Fibroblast of skin of left quadriceps (primary cell): Measurements from ENCODE around the gene COL26A1.

Experiments used
- DNase-seq, 2 experiments: peaks; one replicate each; pipeline ENCODE4 v3.0.0-alpha.2; 2013; ENCODE audit warnings: low read depth in 2 of 2

COL26A1 gene

DNA sequence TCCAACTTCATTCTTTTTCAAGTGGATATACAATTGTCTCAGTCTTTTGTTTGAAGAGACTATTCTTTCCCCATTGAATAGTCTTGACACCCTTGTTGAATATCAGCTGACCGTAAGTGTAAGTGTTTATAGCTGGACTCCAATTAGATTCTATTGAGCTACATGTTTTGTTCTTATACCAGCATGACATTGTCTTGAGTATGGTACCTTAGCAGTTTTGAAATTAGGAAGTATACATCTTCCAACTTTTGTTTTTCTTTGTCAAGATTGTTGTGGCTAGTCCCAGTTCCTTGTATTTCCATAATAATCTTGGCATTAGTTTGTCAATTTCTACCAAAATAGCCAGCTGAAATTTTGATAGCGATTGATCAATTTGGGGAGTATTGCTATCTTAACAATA, 209.5 kb downstream of the COL26A1 start:
- DNase-seq: no peak

- DNase-seq: no peak
Measured at GRCh38 chr7:101575168-101575567, 212.5 kb downstream of the COL26A1 start.

- DNase-seq: peak; percentile 33 to 43
Measured at GRCh38 chr7:101575721-101576120, 213.0 kb downstream of the COL26A1 start.

GRCh38 chr7:101576998-101577397, 214.3 kb downstream of the COL26A1 start:
- no peak for DNase-seq

DNA sequence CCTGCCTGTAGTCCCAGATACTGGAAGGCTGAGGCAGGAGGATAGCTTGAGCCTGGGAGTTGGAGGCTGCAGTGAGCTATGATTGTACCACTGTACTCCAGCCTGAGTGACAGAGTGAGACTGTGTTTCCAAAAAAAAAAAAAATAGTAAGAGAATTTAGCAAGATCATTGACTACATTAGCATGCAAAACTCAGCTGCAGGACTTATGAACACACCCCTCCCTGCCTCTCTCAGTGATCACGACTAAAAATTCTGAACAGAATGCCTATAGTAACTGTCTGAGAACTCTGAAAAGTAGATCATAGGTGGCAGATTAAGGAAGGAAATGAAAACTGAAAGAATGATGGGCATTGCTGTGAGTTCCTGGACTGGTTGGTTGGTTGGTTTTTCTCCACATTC, 215.9 kb downstream of the COL26A1 start:
- DNase-seq: no peak

GRCh38 chr7:101580596-101580995, 217.9 kb downstream of the COL26A1 start:
- DNase-seq: no peak

DNA sequence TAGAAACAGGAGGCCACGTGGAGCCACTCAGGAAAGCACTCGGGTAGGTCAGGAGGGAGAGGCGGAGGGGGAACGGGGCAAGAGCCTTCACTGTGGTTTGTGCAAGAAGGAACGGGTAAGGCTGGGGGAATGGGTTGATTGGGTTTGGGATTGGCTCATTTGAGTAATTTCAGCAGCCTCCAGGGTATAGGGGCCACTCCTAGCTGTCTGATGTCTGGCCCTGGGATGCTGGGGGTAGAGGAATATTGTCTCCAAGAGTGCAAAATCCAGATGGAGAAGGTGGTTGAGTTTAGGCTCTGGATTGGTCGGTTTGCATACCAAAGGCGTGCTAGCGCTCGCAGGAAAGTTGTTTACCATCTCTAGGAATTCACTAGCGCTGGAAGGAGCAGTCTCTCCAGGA, 219.2 kb downstream of the COL26A1 start:
- no peak for DNase-seq

DNA sequence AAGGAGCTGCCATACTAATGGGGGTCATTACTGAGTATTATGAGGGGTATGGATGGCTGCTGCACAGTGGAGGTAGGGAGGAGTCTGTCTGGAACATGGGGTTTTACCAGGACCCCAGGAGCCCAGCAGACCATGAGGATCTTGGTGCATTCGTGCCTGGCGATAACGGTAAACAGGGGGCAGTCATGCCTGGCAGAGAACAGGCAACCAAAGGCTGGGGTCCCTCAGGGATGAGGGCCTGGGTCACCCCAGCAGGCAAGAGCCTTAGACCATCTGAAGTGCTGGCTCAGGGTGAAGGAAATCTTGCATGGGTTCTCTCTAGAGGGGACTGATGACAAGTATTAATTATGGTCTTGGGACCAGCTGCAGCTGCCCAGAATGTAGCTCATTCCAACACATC, 220.3 kb downstream of the COL26A1 start:
- DNase-seq: no peak

- no peak for DNase-seq
Measured at GRCh38 chr7:101586078-101586905, 223.6 kb downstream of the COL26A1 start.

- no peak for DNase-seq
Measured at GRCh38 chr7:101586906-101587677, 224.4 kb downstream of the COL26A1 start.

GRCh38 chr7:101588131-101588935, 225.7 kb downstream of the COL26A1 start:
- DNase-seq: no peak

DNA sequence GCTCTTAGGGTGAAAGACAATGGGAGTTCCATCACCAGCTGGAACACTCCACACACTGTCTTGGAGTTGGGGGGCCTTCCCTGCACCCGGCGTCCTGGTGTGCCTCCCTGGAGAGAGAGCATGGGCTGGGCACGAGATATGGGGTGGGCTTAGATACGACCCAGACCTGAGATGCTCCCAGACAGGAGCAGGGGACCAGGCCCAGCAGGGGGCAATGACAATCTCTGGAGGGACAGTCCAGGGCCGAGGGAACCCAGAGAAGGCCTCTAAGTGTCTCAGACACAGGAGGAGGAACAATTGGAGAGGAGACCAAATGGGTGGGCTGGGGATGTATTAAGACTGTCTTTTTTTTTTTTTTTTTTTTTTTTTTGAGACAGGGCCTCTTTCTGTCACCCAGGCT, 226.4 kb downstream of the COL26A1 start:
- DNase-seq: no peak

DNA sequence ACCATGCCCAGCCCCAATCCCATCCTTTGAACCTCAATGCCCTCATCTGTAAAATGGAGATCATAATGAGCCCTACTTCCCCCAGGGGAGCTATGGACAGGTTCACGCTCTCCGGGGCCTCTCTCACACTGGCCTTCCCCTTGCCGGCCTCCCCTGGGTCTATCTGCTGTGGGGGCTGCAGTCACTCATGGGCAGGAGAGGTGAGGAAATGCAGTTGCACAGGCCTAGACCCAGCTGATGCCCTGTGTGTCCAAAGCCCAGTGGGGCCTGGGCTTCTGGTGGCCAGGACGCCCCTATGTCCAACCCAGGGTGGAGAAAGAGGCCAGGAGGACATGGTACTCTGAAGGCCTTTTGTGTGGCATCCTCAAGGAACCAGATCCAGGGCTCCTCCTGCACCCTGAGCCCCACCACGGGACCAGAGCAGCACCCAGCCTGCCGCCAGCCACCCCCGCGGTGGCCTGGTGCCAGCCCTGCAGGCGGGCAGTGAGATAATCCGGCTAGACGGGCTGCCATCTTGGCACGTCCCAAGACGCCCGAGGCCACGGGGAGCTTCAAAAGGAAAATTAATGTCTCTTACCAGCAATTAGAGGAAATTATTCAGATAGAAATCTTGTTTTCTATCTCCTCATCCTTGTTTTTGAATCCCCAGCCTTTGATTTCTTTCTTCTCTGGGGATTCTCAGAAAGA, 227.4 kb downstream of the COL26A1 start:
- DNase-seq: no peak

DNA sequence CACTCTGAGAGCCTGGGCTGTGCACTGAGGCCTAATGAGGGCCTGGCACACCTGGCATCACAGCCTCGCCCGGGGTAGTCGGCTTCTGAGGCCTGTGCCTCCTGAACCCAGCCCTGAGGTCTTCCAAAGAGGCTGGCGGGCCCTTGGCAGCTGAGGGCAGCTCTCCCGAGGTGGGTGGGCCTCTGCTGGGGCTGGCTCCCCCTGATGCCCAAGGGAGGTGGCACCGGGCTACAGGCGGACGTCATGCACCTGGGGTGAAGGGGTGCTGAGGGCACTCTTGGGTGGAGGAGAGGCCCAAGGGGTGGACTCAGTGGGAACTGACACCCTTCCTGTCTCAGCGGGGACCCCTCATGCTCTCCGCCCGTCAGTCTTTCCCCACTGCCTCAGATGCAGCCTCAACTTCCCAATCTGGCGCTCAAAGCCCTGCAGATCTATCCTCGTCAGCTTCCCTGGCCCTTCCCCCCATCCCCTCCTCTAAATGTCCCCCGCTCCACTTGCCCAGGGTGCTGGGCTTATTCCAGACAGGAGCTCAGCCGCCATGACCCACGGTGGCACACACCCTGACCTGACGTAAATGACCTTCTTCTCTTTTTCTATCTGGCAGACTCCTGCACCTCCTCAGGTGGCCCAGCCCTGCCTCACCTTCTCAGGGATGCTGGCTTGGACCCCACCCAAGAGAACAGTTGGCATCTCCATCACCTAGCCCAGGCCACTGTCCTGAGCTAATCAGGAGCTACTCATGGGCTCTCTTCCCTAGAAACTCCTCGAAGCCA, 228.2 kb downstream of the COL26A1 start:
- no peak for DNase-seq

DNA sequence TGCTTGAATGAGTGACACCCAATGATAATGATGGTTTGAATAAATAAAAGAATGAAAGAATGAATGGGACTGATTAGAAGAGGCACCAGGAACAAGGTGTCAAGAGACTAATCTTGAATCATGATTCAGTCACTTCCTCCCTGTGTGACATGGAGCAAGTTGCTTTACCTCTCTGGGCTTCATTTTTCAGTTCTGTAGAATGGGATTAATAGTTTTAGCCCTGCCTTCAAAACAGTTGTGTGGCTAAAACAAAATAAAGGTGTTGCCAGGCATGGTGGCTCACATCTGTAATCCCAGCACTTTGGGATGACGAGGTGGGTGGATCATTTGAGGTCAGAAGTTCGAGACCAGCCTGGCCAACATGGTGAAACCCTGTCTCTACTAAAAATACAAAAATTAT, 228.8 kb downstream of the COL26A1 start:
- no peak for DNase-seq

- DNase-seq: no peak
Measured at GRCh38 chr7:101593556-101593955, 230.9 kb downstream of the COL26A1 start.

DNA sequence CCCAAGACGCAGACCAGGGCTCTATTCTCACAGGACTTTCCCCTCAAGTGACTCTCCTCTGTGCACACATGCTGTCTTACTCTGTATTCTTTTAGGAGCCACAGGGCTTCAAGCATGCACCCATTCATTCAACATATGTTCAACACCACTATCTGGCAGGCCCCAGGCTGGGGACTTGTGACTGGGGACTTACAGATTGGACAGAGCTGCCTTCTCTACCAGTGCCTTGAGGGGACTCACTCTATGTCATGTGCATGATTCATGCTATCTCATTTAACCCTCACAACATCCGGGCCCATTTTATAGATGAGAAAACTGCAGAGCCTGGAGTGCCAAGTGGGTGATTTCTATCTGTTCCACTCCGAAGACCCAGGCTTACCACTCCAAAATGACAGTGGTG, 232.1 kb downstream of the COL26A1 start:
- no peak for DNase-seq

- DNase-seq: no peak
Measured at GRCh38 chr7:101595246-101595645, 232.6 kb downstream of the COL26A1 start.

DNA sequence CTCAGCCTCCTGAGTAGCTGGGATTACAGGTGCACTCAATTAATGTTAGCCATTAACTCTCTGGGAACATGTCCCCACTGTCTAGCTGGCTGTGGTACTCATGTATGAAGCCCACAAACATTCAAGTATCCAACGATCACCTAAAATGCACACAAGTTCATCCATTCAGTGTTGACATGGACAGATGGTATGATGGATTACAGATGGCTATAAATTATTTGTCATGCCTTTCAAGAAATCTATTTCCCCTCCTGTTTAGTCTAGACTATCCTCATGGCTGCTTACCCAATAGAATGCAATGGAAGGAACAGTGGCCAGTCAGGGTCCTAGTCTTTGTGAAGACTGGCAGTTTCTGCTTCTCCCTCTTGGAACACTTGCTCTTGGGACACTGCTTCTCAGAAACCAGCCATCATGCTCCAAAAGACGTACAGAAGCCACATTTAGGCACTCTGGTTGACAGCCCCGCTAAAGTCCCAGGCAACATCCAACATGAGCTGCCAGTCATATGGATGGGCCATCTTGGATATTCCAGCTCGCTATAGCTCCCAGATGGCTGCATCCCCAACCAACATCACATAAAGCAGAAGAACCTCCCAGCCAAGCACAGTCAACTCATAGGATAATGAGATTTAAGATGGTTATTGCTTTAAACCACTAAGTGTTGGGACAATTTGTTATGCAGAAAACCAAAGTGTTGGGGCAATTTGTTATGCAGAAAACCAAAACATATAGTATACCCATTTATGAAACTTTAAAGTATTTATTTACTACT, 233.3 kb downstream of the COL26A1 start:
- DNase-seq: no peak

DNA sequence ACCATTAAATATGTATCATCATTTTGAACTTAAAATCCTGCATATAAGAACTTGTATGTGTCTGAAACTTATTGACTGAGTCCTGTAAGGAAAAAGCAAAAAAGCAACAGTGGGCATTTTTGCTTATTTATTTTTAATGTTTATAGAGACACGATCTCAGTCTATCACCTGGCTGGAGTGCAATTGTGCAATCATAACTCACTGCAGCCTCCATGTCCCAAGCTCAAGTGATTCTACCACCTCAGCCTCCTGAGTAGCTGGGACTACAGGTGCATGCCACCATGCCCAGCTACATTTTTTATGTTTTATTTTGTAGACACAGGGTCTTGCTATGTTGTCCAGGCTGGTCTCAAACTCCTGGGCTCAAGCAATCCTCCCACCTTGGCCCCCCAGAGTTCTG, 234.2 kb downstream of the COL26A1 start:
- DNase-seq: no peak
